Progenitor cell of endocrine pancreas (in vitro differentiated cells): ENCODE measurements around the gene HS6ST3. TPM values are rescaled to one million over a fixed set of nuclear protein-coding genes. Genes with fewer than 3 reads are reported as not detected.

Experiments
- DNase-seq: peaks from one replicate; pipeline ENCODE4 v3.0.0; 2021; ENCODE audit warnings: low spot score; ENCODE audit not compliant: unreplicated experiment
- H3K27ac Mint-ChIP-seq: 2 replicates; pipeline ENCODE4 v1.8.0; 2021; ENCODE audit warnings: mild to moderate bottlenecking, moderate library complexity, mixed read lengths
- H3K27me3 Mint-ChIP-seq: 2 replicates; pipeline ENCODE4 v1.8.0; 2021; ENCODE audit warnings: mixed read lengths
- H3K36me3 Mint-ChIP-seq: 2 replicates; pipeline ENCODE4 v1.8.0; 2022; ENCODE audit warnings: mixed read lengths; ENCODE audit not compliant: insufficient read depth
- H3K4me1 Mint-ChIP-seq: 2 replicates; pipeline ENCODE4 v1.8.0; 2021; ENCODE audit warnings: low read depth, mixed read lengths
- H3K4me3 Mint-ChIP-seq: 2 replicates; pipeline ENCODE4 v1.8.0; 2021; ENCODE audit warnings: low read depth, mild to moderate bottlenecking, moderate library complexity, mixed read lengths
- H3K9me3 Mint-ChIP-seq: 2 replicates; pipeline ENCODE4 v1.8.0; 2021; ENCODE audit warnings: low read depth, mixed read lengths
- CTCF ChIP-seq: fragments of 200-600 bp; sonication (generic); IDR thresholded peaks from one replicate; pipeline ENCODE4 v1.5.0; 2021; ENCODE audit warnings: antibody characterized with exemption, mild to moderate bottlenecking; ENCODE audit not compliant: unreplicated experiment
- total RNA-seq: library from RNA; stranded (reverse); gene quantifications from 2 replicates; pipeline ENCODE4 v1.2.1, GENCODE V29; 2021

Gene HS6ST3
- total RNA-seq, 1 donor from 2014 or later, result 0.84 TPM

GRCh38 chr13:96086736-96087135, 3.2 kb upstream of the HS6ST3 start:
- no peak overlapping the region for H3K27ac Mint-ChIP-seq
- H3K4me1 Mint-ChIP-seq, result peaks cover 9% of the 10 kb centered on the region
- H3K36me3 Mint-ChIP-seq, result no peaks in the 10 kb centered on the region
- DNase-seq, result no peak
- H3K4me3 Mint-ChIP-seq, result no peak overlapping the region
- no peaks in the 10 kb centered on the region for H3K9me3 Mint-ChIP-seq
- peaks cover 67% of the 10 kb centered on the region for H3K27me3 Mint-ChIP-seq
- TF ChIP-seq CTCF, result no peak

- peaks cover 78% of the 10 kb centered on the region for H3K27me3 Mint-ChIP-seq
- H3K4me3 Mint-ChIP-seq, result peak overlapping the region; percentile 71
- peaks cover 7% of the 10 kb centered on the region for H3K4me1 Mint-ChIP-seq
- no peaks in the 10 kb centered on the region for H3K36me3 Mint-ChIP-seq
- no peak for DNase-seq
- H3K27ac Mint-ChIP-seq, result no peak overlapping the region
- H3K9me3 Mint-ChIP-seq, result no peaks in the 10 kb centered on the region
- TF ChIP-seq CTCF, result no peak
Measured at GRCh38 chr13:96089139-96089538, 768 bp upstream of the HS6ST3 start.

- H3K36me3 Mint-ChIP-seq, result no peaks in the 10 kb centered on the region
- H3K4me3 Mint-ChIP-seq, result peak overlapping the region; percentile 31
- no peak overlapping the region for H3K27ac Mint-ChIP-seq
- DNase-seq, result peak; percentile 24
- H3K27me3 Mint-ChIP-seq, result peaks cover 81% of the 10 kb centered on the region
- H3K4me1 Mint-ChIP-seq, result peaks cover 7% of the 10 kb centered on the region
- TF ChIP-seq CTCF, result no peak
- H3K9me3 Mint-ChIP-seq, result no peaks in the 10 kb centered on the region
Measured at GRCh38 chr13:96090240-96091101, 564 bp downstream of the HS6ST3 start.

- peaks cover 3% of the 10 kb centered on the region for H3K4me1 Mint-ChIP-seq
- H3K36me3 Mint-ChIP-seq, result no peaks in the 10 kb centered on the region
- peak; percentile 14 for DNase-seq
- peak overlapping the region; percentile 76 for H3K4me3 Mint-ChIP-seq
- peaks cover 81% of the 10 kb centered on the region for H3K27me3 Mint-ChIP-seq
- no peaks in the 10 kb centered on the region for H3K9me3 Mint-ChIP-seq
- peak overlapping the region; percentile 68 for H3K27ac Mint-ChIP-seq
- TF ChIP-seq CTCF, result no peak
Measured at GRCh38 chr13:96091164-96092117, 1.5 kb downstream of the HS6ST3 start.
